K562 (cell line): Measurements from ENCODE around the gene MRPL10. TPM values are rescaled to one million over a fixed set of nuclear protein-coding genes. Genes with fewer than 3 reads are reported as not detected.

Source experiments
- CHD4 ChIP-seq: fragments of 200-600 bp; sonication (generic); IDR thresholded peaks from 3 replicates; pipeline ENCODE4 v1.6.1; 2012; ENCODE audit warnings: low read depth, mild to moderate bottlenecking, mixed read lengths, low read length, inconsistent platforms; ENCODE audit not compliant: insufficient read depth, insufficient replicate concordance, poor library complexity, severe bottlenecking
- CSDE1 ChIP-seq, 2 experiments: fragments of 450-650 bp; IDR thresholded peaks; 2 replicates each; pipeline ENCODE4 v1.6.1; 2016; ENCODE audit warnings: mild to moderate bottlenecking in 1 of 2
- CXXC5 ChIP-seq: fragments of 250-450 bp; sonication (Bioruptor Pico); IDR thresholded peaks from 2 replicates; pipeline ENCODE4 v1.8.0; 2022; ENCODE audit warnings: inconsistent platforms, mild to moderate bottlenecking, moderate library complexity
- DDX20 ChIP-seq: fragments of 450-650 bp; IDR thresholded peaks from 2 replicates; pipeline ENCODE4 v1.6.1; 2016; ENCODE audit warnings: missing genetic modification characterization, low read depth, mild to moderate bottlenecking, missing compliant biosample characterization, moderate library complexity
- EP300 ChIP-seq: IDR thresholded peaks from 2 replicates; pipeline ENCODE4 v1.6.1; 2012; ENCODE audit warnings: low read length, improper control_type of control experiment
- FOSL1 ChIP-seq: fragments of 200-800 bp; sonication (Bioruptor generic); conservative IDR thresholded peaks from 2 replicates; pipeline ENCODE4 v1.6.1; 2016; ENCODE audit warnings: missing genetic modification characterization, missing compliant biosample characterization
- FOXA1 ChIP-seq: fragments of 450-650 bp; IDR thresholded peaks from 2 replicates; pipeline ENCODE4 v1.6.1; 2016; ENCODE audit warnings: mild to moderate bottlenecking, borderline replicate concordance
- FOXM1 ChIP-seq, 2 experiments: fragments of 450-650 bp in 1 of 2; sonication (generic) in 1 of 2; formaldehyde crosslinking in 1 of 2; IDR thresholded peaks; 2 replicates each; pipeline versions ENCODE4 v1.6.1 to v1.9.0; 2017 to 2022; ENCODE audit warnings: low read depth in 2 of 2, mild to moderate bottlenecking in 2 of 2, missing genetic modification reagents in 1 of 2, moderate library complexity in 1 of 2
- GATAD2A ChIP-seq: fragments of 450-650 bp; IDR thresholded peaks from 2 replicates; pipeline ENCODE4 v1.6.1; 2017
- HIVEP1 ChIP-seq: fragments of 250-450 bp; sonication (Bioruptor Pico); IDR thresholded peaks from 2 replicates; pipeline ENCODE4 v1.4.0; 2020; ENCODE audit warnings: mild to moderate bottlenecking
- NR1H2 ChIP-seq: sonication (generic); formaldehyde crosslinking; IDR thresholded peaks from 2 replicates; pipeline ENCODE4 v1.4.0; 2020; ENCODE audit warnings: mild to moderate bottlenecking, missing genetic modification reagents
- SMC3 ChIP-seq: conservative IDR thresholded peaks from 2 replicates; pipeline ENCODE4 v1.6.1; 2011; ENCODE audit warnings: low read depth, low read length, improper control_type of control experiment; ENCODE audit not compliant: insufficient read depth
- TAF15 ChIP-seq: fragments of 200-400 bp; formaldehyde crosslinking; IDR thresholded peaks from 2 replicates; pipeline ENCODE4 v1.6.1; 2017; ENCODE audit warnings: mild to moderate bottlenecking, low read depth, low read length, moderate library complexity
- TFAM ChIP-seq: fragments of 250-450 bp; sonication (Bioruptor Pico); conservative IDR thresholded peaks from 2 replicates; pipeline ENCODE4 v1.5.0; 2021; ENCODE audit warnings: mild to moderate bottlenecking, moderate library complexity
- THRAP3 ChIP-seq: fragments of 450-650 bp; IDR thresholded peaks from 2 replicates; pipeline ENCODE4 v1.6.1; 2016; ENCODE audit warnings: mild to moderate bottlenecking, inconsistent platforms, borderline replicate concordance
- TRIM28 ChIP-seq: fragments of 450-650 bp; IDR thresholded peaks from 2 replicates; pipeline ENCODE4 v1.6.1; 2017
- ZNF165 ChIP-seq: fragments of 250-450 bp; sonication (Bioruptor Pico); IDR thresholded peaks from 2 replicates; pipeline ENCODE4 v1.4.0; 2020; ENCODE audit warnings: borderline replicate concordance
- ZNF644 ChIP-seq: fragments of 200-800 bp; sonication (Bioruptor generic); IDR thresholded peaks from 2 replicates; pipeline ENCODE4 v1.6.1; 2016; ENCODE audit warnings: low read depth, missing genetic modification characterization, missing compliant biosample characterization
- polyA plus RNA-seq, 8 experiments: library from polyadenylated mRNA; depleted of rRNA in 4 of 8; stranded (reverse) in 5 of 8; unstranded in 3 of 8; fragments of >200 nt; fragmentation: Nextera tagmentation in 2 of 8; fragmentation: Illumina TruSeq in 1 of 8; extraction: Ambion mirVana in 2 of 8; extraction: Trizol in 1 of 8; gene quantifications; 2 replicates each; pipeline versions ENCODE4 v1.2.1 to v1.2.3, GENCODE V29; 2011 to 2014; ENCODE audit warnings: inconsistent platforms in 1 of 8, missing spikeins in 1 of 8
- total RNA-seq, 7 experiments: library from RNA; depleted of rRNA in 6 of 7; stranded (reverse); fragments of >200 nt in 6 of 7; fragmentation: Illumina TruSeq in 2 of 7; extraction: Trizol in 2 of 7; gene quantifications; 2 replicates each; pipeline versions ENCODE4 v1.2.1 to v1.2.3, GENCODE V29; 2011 to 2021; ENCODE audit warnings: low replicate concordance in 1 of 7
- TF ChIP-seq, protein P1 (sequence below), 3 experiments: IDR thresholded peaks in 2 of 3; conservative IDR thresholded peaks in 1 of 3; 2 replicates each; pipeline ENCODE4 v1.5.1; 2011 to 2012; ENCODE audit warnings: low read length in 3 of 3, mild to moderate bottlenecking in 3 of 3, control low read depth in 2 of 3, improper control_type of control experiment in 1 of 3, inconsistent platforms in 1 of 3, low read depth in 1 of 3, mixed read lengths in 1 of 3, moderate library complexity in 1 of 3; ENCODE audit not compliant: insufficient read depth in 2 of 3
- TF ChIP-seq, protein P2 (sequence below): sonication (generic); formaldehyde crosslinking; IDR thresholded peaks from 2 replicates; pipeline ENCODE4 v1.8.0; 2023; ENCODE audit warnings: mild to moderate bottlenecking, missing genetic modification reagents

Gene MRPL10
- total and polyA plus RNA-seq, 9 of the 15 experiments (the other 6 are each of a cell fraction or from before 2014, with no cell fraction given): 27.8 to 105 (median 67.3) TPM

DNA sequence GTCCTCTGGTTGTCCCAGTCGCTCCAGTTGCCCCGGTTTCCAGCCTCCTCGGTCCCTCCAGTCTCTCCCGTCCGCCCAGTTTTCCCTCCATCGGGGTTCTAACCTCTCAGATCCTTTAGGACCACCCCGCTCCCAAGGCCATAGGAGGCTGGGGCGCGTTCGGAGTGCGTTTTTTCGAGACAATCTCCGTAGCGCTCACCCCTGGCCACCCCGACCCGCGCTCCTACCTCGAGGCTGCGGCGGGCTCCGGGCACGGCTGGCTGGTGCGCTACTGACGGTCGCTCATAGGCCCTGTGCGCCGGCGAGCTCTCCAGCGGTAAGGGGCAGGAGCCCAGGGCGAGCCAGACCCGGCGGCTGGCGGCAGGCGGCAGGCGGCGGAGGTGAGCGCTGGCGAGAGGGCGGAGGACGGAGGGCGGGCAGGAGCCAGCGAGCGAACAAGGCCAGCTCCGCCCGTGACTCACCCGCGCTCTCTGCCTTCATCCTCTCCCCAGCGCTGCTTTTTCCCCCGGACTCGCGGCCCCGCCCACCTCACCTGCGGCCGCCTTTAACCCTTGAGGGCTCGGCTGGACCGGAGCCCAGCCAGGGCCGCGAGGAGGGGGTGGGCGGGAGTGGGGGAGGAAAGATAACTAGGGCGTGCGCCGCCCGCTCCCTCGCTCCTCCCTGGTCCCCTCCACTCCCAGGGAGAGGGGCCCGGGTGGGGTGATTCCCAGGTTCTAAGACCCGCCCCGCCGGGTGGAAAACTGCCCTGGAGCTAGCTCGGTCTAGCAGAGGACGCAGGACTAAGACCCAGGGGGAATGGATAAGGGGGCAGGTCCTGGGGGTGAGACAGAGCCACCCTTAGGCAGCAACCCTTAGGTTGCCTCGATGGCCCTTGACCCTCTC lies 19.6 kb upstream of the MRPL10 start, which contains the start of gene SP6 (continued):
- TF ChIP-seq, protein P1, sequence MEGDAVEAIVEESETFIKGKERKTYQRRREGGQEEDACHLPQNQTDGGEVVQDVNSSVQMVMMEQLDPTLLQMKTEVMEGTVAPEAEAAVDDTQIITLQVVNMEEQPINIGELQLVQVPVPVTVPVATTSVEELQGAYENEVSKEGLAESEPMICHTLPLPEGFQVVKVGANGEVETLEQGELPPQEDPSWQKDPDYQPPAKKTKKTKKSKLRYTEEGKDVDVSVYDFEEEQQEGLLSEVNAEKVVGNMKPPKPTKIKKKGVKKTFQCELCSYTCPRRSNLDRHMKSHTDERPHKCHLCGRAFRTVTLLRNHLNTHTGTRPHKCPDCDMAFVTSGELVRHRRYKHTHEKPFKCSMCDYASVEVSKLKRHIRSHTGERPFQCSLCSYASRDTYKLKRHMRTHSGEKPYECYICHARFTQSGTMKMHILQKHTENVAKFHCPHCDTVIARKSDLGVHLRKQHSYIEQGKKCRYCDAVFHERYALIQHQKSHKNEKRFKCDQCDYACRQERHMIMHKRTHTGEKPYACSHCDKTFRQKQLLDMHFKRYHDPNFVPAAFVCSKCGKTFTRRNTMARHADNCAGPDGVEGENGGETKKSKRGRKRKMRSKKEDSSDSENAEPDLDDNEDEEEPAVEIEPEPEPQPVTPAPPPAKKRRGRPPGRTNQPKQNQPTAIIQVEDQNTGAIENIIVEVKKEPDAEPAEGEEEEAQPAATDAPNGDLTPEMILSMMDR (IDR thresholded peaks at IDR 0.05 in 2 of 3, conservative IDR thresholded peaks at IDR 0.05 in 1 of 3; ENCODE audit: insufficient read depth in 2 of 3, low read depth in 1 of 3, low read length in 3 of 3): peak in 2 of 3 experiments; percentile 26 to 41; a peak in 3 of 6 replicates
- TF ChIP-seq TRIM28 (no peak), NR1H2 (CRISPR knock-in tag) (no peak), THRAP3 (no peak), FOSL1 (peak; percentile 88), GATAD2A (peak; percentile 70; the same call in 1 of the 2 replicates), SMC3 (no peak), CXXC5 (CRISPR knock-in tag) (peak; percentile 71), DDX20 (no peak), CSDE1 (IDR thresholded peaks at IDR 0.05) (no peak), ZNF644 (tag) (no peak), FOXA1 (no peak), TAF15 (no peak), FOXM1 (IDR thresholded peaks at IDR 0.05; ENCODE audit: low read depth) (no peak), FOXM1 (CRISPR knock-in tag; IDR thresholded peaks at IDR 0.05; ENCODE audit: low read depth) (no peak), ZNF165 (CRISPR knock-in tag) (no peak), EP300 (no peak), CHD4 (no peak), HIVEP1 (CRISPR knock-in tag) (no peak), TFAM (CRISPR knock-in tag) (no peak)
- TF ChIP-seq, protein P2, sequence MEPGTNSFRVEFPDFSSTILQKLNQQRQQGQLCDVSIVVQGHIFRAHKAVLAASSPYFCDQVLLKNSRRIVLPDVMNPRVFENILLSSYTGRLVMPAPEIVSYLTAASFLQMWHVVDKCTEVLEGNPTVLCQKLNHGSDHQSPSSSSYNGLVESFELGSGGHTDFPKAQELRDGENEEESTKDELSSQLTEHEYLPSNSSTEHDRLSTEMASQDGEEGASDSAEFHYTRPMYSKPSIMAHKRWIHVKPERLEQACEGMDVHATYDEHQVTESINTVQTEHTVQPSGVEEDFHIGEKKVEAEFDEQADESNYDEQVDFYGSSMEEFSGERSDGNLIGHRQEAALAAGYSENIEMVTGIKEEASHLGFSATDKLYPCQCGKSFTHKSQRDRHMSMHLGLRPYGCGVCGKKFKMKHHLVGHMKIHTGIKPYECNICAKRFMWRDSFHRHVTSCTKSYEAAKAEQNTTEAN (CRISPR knock-in tag): no peak
